Neural progenitor cell (in vitro differentiated cells): ENCODE data around the gene DNAL4.

Source experiments
- EZH2 ChIP-seq: fragments of 200-600 bp; sonication (generic); IDR thresholded peaks from 2 replicates; pipeline ENCODE4 v1.6.1; 2017; ENCODE audit warnings: antibody characterized with exemption, mild to moderate bottlenecking, moderate library complexity
- EZH2phosphoT487 ChIP-seq: fragments of 200-600 bp; sonication (generic); IDR thresholded peaks from 2 replicates; pipeline ENCODE4 v1.6.1; 2017; ENCODE audit warnings: antibody characterized with exemption
- TF ChIP-seq, protein P1 (sequence below): fragments of 200-600 bp; sonication (generic); IDR thresholded peaks from 2 replicates; pipeline ENCODE4 v1.5.1; 2017; ENCODE audit warnings: antibody characterized with exemption, mild to moderate bottlenecking

DNA sequence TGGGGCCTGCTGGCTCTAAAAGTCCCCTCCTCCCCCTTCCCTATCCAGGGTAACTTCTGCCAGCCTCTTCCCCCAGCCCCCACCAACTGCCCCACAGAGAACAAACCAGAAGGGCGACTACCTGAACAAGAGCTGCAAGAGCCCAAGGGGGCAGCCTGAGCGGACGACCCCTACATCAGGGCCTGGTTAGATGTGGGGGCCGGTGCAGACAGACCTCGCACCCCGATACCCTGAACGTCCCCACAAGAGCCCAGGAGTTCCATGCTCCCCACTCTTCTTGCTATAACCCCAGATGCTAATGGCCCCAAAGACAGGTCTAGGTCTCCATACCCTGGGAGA, 58.8 kb downstream of the DNAL4 start:
- TF ChIP-seq, protein P1, sequence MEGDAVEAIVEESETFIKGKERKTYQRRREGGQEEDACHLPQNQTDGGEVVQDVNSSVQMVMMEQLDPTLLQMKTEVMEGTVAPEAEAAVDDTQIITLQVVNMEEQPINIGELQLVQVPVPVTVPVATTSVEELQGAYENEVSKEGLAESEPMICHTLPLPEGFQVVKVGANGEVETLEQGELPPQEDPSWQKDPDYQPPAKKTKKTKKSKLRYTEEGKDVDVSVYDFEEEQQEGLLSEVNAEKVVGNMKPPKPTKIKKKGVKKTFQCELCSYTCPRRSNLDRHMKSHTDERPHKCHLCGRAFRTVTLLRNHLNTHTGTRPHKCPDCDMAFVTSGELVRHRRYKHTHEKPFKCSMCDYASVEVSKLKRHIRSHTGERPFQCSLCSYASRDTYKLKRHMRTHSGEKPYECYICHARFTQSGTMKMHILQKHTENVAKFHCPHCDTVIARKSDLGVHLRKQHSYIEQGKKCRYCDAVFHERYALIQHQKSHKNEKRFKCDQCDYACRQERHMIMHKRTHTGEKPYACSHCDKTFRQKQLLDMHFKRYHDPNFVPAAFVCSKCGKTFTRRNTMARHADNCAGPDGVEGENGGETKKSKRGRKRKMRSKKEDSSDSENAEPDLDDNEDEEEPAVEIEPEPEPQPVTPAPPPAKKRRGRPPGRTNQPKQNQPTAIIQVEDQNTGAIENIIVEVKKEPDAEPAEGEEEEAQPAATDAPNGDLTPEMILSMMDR, result no peak
- no peak for TF ChIP-seq EZH2phosphoT487
- no peak for TF ChIP-seq EZH2
